GM10248 (cell line): Measurements from ENCODE around the gene BBS1.
"Not testable (repeated sequence)": the region's sequence is repeated elsewhere in the genome, so short reads cannot be mapped to it uniquely, and the experiment has no call there.

Experiments used
- CTCF ChIA-PET: fragments of 300-600 bp; sonication (Branson Sonifier 250); formaldehyde crosslinking; extraction: SDS; loops from one replicate; lab custom pipeline; 2021; ENCODE audit warnings: antibody characterized with exemption; lab: Yijun Ruan, JAX
- POLR2A ChIA-PET: fragments of 350-650 bp; sonication (Branson Sonifier 250); formaldehyde crosslinking; extraction: SDS; loops from one replicate; lab custom pipeline; 2020; ENCODE audit warnings: antibody characterized with exemption; lab: Yijun Ruan, JAX
- DNase-seq: peaks from one replicate; pipeline ENCODE4 v3.0.0; 2012; ENCODE audit errors: extremely low spot score
- CTCF ChIP-seq: IDR thresholded peaks from 2 replicates; pipeline ENCODE4 v1.5.1; 2012; ENCODE audit warnings: mild to moderate bottlenecking, low read depth; ENCODE audit errors: extremely low read depth, missing control alignments, control extremely low read depth

Gene BBS1

DNA sequence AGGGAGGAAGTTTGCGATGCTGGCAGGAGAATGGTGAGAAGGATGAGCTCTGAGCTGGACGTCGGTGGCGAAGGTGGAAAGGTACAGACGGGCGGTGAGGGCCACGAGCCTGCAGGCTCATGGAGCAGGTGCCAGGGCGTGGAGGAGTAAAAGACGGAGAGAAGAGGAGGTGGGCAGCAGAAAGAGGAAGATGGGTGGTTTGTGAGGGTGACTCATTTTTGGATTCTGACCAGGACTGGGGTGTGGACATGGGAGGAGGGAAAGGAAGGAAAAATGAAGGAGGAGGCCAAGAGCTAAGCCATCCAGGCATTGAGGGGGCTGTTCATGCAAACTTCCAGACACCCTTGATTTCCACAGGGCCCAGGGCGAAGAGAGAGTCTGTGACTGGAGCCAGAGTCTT lies 31.9 kb downstream of the BBS1 start:
- POLR2A ChIA-PET = no interaction called here
- no peak for TF ChIP-seq CTCF
- CTCF ChIA-PET = interaction anchor here (1.4 to 1.9 kb wide), 2 partner anchors 9 to 136 kb away, joined by 6 read pairs; no protein-coding TSS in a partner anchor
- DNase-seq = no peak

DNA sequence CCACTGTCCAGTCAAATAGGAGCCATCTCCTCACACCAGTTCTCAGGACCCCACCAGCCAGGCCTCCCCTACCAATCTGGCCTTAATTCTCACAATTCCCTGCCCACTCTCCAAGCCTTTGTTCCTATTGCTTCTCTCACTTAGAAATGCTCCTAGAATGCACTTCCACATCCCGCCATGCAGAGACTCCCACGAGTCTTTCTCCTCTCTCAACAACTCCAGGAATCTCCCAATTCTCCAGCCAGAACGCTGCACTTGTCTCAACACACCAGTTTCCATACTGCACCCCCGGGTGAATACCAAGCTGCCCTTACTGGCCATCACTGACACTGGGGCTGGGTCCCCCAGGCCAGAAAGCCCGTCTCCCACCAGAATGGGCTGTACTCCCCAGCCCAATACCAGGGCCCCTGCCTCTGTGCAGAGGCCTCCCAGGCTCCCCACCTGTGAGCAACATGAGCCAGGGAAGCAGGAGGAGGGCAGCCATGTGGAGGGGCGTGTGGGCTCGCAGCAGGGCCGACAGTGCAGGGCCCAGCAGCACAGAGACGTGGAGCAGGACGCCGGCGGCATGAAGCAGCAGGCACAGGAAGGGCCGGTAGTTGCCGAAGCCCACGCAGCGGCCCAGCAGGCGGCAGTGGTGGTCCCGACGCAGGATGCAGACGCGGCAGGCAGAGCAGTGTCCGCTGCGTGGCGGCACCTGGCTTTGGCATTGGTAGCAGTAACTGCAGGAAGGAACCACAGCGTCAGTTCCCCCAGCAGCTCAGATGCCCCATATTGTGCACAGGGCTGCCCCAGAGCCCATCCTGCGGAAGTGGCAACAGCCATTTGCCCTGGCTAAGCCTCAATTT lies 33.0 kb downstream of the BBS1 start:
- TF ChIP-seq CTCF = peak; percentile 66
- DNase-seq = peak; percentile 72
- ChIA-PET POLR2A (no interaction called here), CTCF (interaction anchor here (0.9 to 2.2 kb wide), 3 partner anchors 8 to 135 kb away, joined by 3 to 8 read pairs (median 6); partner anchors contain the start of gene RBM4B)

- ChIA-PET CTCF (interaction anchor here (1.5 to 2.2 kb wide), 2 partner anchors 130 to 133 kb away, joined by 4 to 8 read pairs; partner anchors contain the start of gene RBM4B), POLR2A (interaction anchor here (0.6 to 1.9 kb wide), 2 partner anchors 79 to 133 kb away, joined by 3 to 7 read pairs; partner anchors contain the start of gene RBM4B)
- DNase-seq = not testable (repeated sequence)
Measured at GRCh38 chr11:66544952-66545351, 34.5 kb downstream of the BBS1 start.

- ChIA-PET CTCF (interaction anchor here (0.7 to 2.1 kb wide), 9 partner anchors 12 to 160 kb away, joined by 3 to 8 read pairs (median 5); partner anchors contain the start of genes DPP3 and RBM4B), POLR2A (interaction anchor here (0.6 to 1.9 kb wide), 6 partner anchors 13 to 132 kb away, joined by 3 to 7 read pairs (median 4); partner anchors contain the start of genes CTSF, RBM4 and RBM4B)
- DNase-seq = peak; percentile 99
- TF ChIP-seq CTCF = no peak
Measured at GRCh38 chr11:66545701-66546367, 35.4 kb downstream of the BBS1 start, which contains the start of gene ZDHHC24. TSS of gene ZDHHC24 (minus strand) at chr11:66546048. CDS start at chr11:66546003, 45 bp downstream.

DNA sequence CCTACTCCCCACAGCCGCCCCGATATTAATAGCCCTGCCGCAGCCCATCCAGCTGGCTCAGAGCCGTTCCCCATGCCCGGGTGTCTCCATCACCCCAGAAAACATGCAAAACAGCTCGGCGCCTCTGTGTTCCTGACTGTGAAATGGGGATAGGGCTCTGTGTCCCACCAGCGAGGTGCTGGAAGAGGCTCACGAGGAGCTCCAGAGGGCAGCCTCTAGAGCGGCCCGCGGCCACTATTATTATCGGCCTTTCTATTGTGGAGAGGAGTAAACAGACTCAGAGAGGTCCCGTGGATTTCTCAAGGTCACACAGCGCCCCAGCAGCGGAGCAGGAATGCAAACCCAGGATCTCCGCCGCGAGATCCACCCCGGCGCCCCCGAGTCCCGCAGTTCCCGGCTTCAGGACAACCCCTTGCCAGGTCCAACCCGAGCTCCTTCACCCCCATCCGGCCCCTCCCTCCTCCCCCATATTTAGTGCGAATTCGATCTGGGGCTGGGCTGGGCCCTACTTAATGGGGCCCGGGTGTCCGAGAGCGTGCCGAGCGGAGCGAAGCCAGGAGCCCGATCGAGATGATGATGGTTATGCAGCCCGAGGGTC lies 36.0 kb downstream of the BBS1 start, which contains the start of gene ACTN3:
TSS of gene ACTN3 (plus strand) at position 536 of the 598 bp plus-strand sequence. CDS start at position 571, 35 bp downstream.
- ChIA-PET POLR2A (interaction anchor here (0.8 to 1.9 kb wide), 5 partner anchors 13 to 132 kb away, joined by 3 to 7 read pairs (median 4); partner anchors contain the start of genes CTSF, RBM4 and RBM4B), CTCF (interaction anchor here (1.1 to 2.1 kb wide), 7 partner anchors 13 to 160 kb away, joined by 3 to 8 read pairs (median 5); partner anchors contain the start of genes DPP3 and RBM4B)
- TF ChIP-seq CTCF = no peak
- DNase-seq = peak; percentile 53

GRCh38 chr11:66546966-66547661 lies 36.7 kb downstream of the BBS1 start:
- no peak for DNase-seq
- TF ChIP-seq CTCF = no peak
- CTCF ChIA-PET = interaction anchor here (1.1 to 2.1 kb wide), 5 partner anchors 14 to 161 kb away, joined by 3 to 8 read pairs (median 5); partner anchors contain the start of genes DPP3 and RBM4B
- POLR2A ChIA-PET = interaction anchor here (1.4 kb wide), 1 partner anchor 92 kb away, joined by 5 read pairs; the partner anchor contains the start of gene RBM4
